Fibroblast of mammary gland (primary cell): ENCODE results near the gene LYPLA2.

Source experiments
- DNase-seq: peaks from one replicate; pipeline ENCODE4 v3.0.0-alpha.2; 2010; ENCODE audit warnings: low read depth
- H3K4me3 ChIP-seq: 2 replicates; pipeline ENCODE4 v1.5.1; 2011; ENCODE audit warnings: low read depth, mild to moderate bottlenecking, low read length, moderate library complexity; ENCODE audit not compliant: control insufficient read depth
- TF ChIP-seq, protein P1 (sequence below): conservative IDR thresholded peaks from 2 replicates; pipeline ENCODE4 v1.5.1; 2011; ENCODE audit warnings: low read depth, low read length, inconsistent platforms; ENCODE audit not compliant: control insufficient read depth, insufficient read depth

LYPLA2 gene

DNA sequence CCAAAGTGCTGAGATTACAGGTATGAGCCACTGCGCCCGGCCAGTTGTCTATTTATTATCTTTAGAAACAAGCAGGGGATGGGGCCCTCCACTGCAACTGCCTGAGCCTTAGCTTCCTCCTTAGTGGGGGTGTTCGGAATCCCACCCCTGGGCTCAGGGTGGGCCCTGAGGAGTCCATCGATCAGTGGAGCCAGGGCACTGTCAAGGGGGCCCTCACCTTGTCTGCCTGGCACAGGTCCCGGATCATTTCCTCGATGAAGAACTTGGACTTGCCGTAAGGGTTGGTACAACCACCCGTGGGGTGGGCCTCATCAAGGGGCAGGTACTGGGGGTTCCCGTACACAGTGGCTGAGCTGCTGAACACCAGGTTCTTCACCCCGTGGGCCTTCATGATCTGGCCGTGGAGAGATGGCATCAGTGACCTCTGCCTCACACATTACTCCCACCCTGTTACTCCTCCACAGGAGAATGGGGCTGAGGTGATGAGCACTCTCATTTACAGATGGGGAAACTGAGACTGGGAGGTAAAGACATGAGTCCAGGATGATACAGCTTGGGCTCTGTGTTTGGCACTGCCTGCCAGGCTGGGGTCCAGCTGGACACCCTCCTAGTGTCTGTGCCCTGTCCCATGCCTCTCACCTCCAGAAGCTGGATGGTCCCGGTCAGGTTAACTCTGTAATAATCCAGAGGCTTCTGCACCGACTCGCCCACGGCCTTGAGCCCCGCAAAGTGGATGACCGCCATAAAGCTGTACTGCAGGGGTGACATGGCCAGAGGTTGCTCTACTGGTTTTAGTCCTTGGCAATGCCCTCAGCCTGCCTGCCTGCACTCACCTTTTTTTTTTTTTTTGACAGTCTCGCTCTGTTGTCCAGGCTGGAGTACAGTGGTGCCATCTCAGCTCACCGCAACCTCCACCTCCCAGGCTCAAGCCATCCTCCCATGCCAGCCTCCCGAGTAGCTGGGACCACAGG lies 6.8 kb downstream of the LYPLA2 start:
- TF ChIP-seq, protein P1, sequence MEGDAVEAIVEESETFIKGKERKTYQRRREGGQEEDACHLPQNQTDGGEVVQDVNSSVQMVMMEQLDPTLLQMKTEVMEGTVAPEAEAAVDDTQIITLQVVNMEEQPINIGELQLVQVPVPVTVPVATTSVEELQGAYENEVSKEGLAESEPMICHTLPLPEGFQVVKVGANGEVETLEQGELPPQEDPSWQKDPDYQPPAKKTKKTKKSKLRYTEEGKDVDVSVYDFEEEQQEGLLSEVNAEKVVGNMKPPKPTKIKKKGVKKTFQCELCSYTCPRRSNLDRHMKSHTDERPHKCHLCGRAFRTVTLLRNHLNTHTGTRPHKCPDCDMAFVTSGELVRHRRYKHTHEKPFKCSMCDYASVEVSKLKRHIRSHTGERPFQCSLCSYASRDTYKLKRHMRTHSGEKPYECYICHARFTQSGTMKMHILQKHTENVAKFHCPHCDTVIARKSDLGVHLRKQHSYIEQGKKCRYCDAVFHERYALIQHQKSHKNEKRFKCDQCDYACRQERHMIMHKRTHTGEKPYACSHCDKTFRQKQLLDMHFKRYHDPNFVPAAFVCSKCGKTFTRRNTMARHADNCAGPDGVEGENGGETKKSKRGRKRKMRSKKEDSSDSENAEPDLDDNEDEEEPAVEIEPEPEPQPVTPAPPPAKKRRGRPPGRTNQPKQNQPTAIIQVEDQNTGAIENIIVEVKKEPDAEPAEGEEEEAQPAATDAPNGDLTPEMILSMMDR = no peak
- no peak overlapping the region for H3K4me3 ChIP-seq
- DNase-seq = no peak

DNA sequence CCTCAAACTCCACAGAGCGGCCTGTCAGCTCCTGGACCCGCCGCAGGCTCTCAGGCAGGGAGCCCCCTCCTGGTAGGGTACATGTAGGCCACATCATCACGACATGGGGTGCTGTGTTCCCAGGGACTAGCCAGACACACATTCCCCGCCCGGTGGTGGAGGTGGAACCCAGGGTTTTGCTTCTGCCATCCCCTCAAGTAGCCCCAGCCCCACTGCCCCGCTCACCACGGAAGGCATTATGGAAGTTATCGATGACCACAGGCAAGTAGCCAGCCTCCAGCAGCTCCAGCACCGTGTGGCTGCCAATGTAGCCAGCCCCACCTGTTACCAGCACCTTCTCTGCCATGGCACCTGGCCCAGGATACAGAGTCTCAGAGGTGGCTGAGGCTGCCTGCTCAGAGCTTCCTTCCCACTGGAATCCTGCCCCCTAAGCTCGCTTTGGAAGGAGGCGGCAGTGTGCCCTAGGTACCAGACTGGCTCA lies 7.8 kb downstream of the LYPLA2 start:
- no peak for DNase-seq
- TF ChIP-seq, protein P1 = peak; percentile 11
- H3K4me3 ChIP-seq = no peak overlapping the region

DNA sequence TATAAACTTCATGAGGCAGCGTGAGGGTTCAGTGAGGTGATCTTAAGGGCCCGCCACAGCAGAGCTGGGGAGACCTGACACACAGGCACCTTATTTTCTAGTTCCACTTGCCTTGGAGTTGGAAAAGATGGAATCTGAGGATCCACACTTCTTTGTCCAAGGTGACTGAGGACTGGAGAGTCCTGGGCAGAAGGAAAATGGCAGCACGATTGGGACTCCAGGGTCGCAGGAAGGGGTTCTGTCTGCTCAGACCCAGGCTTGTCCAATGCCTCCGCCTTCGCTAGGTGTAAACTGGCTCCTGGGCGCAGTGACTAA lies 8.3 kb downstream of the LYPLA2 start:
- DNase-seq = no peak
- peak overlapping the region; percentile 78 for H3K4me3 ChIP-seq
- TF ChIP-seq, protein P1 = no peak

DNA sequence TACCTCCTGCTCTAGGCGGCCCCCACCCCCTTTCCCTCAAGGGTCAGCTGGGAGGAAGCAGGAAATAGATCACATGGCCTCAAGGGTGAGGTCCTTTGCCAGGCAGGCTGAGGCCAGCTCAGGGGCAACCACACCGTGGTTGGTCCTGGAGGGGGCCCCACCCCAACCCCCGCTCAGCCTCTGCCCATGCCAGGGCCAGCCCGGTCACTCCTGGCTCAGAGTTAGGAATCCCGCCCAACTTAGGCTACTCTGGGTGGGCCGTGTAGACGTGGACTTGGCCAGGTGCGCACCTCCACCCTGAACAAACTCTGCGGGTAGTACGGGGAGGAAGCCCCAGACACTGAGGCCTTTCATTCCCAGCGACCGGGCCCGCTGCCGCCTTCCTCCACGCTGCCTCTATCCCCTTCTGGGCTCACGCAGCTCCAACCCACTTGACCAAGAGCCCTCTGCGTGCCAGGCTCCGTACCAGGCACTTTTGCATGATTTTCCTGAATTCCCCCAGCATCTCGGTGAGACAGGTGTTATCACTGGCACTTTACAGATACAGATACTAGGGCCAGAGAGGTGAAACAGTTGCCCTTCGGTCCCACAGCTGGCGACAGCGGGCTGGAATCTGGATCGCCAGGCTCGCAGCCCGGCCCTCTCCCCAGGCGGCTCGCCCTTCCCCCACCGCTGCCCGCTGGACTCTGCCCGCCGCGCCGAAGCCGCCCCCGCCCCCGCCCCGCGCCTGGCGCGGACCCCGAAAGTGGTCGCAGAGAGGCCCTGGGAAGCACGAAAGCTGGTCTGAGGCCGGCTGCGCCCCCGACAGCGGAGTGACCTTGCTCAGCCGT lies 8.8 kb downstream of the LYPLA2 start:
- DNase-seq = peak; percentile 59
- TF ChIP-seq, protein P1 = no peak
- H3K4me3 ChIP-seq = peak overlapping the region; percentile 78

DNA sequence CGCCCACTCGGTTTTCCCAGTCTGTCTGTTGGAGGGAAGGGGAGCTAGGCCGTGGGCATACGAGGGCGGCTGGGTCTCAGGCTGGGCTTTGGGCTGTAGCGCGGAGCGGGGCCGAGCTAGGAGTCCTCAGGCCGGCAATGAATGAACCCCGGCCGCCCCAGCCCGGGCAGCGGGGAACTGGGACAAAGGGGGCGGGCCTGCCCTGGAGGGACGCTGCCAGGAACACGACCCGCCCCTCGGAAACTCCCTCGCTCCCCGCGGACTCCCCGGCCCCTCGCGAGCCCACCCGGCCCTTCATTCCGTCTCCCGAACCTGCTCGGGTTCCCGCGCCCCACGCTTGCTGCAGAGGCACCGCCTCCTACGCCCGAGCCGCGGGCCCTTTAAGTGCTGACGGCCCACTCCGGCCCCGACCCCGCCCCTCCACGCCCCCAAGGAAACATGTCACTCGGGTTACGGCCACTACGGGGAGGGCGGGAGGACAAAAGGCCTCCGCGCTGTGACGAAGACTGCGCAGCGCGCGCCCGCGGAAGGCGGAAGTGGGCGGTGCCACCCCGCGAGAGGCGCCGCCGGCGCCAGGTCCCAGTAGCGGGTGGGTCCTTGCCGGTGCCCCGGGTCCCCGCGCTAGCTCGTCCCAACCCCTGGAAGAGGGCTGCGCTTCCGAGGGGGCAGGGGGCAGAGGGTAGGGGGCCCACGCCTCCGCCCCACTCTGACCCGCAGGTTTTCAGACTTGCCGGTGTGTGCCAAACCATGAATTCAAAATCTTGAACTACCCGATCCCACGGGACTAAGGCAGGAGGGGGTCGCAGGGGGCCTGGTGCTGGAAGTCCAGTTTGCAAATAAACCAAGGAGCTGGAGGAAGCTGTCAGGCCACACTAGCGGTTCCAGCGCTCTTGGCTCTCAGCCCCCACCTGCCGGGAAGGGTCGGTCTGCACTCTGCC lies 9.7 kb downstream of the LYPLA2 start, which contains the start of gene GALE:
Gene GALE, minus strand, starts transcription at position 355 of the 938 bp plus-strand sequence. CDS start 1,747 bp downstream, outside the sequence.
- TF ChIP-seq, protein P1 = no peak
- DNase-seq = peak; percentile 90
- peak within 1 kb of the TSS; percentile 78 for H3K4me3 ChIP-seq

DNA sequence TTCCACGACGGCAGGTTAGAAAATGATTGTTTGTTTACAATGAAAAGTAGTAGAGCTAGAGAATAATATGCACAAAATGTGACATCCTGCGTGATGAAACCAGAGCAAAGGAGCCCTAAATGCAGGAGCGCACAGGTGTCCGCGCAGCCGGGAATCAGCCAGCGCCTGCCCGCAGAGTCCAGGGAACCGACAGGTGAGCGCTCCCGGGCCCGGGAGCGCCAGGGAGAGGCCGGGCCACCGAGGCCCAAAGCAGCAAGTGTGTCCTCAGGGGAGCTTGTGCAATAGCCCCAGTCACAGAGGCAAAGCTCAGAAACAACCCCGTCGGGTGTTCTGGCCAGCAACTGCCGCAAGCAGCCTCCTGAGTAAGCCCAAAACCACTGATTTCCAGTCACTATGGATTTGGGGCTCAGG lies 10.4 kb downstream of the LYPLA2 start:
- no peak for DNase-seq
- TF ChIP-seq, protein P1 = no peak
- H3K4me3 ChIP-seq = peak overlapping the region; percentile 78
